Heart left ventricle (tissue), 13 donors: ENCODE results near the gene SCYL2.

Experiments used
- POLR2A ChIP-seq, 2 donors: fragments of 450-650 bp; IDR thresholded peaks; one replicate each; pipeline ENCODE4 v1.6.1; 2017; ENCODE audit warnings: antibody characterized with exemption in 2 of 2, mild to moderate bottlenecking in 2 of 2, moderate library complexity in 2 of 2
- TF ChIP-seq, protein P1 (sequence below), 12 donors: fragments of 200-600 bp; sonication (generic) in 4 of 12; IDR thresholded peaks; one replicate each; pipeline versions ENCODE4 v1.5.0 to v1.8.0; 2018 to 2022; ENCODE audit warnings: antibody characterized with exemption in 12 of 12, mild to moderate bottlenecking in 5 of 12
- donor health status: ischemic (EF 13 %, LVEDD 7.1; RV severe dilation, severe dysfunction).
- donor health status: DM: no; HTN: yes; CAD: no.
- donor health status: DM: no; HTN: no; CAD: no.
- donor health status: ischemic (EF 25% LVEDD 6.9; RV normal size, moderate dysfunction).
- donor health status: ischemic (EF 25% LVEDD 5.7; RV mildly dilated, moderate dysfunction).
- donor health status: ischemic (EF 35%, LVEDD 5.7; RV mildly dilated, moderate dysfunction).
- donor health status: nonischemic (EF 11% LVEDD 7.7; RV severe dilation, severe dysfunction).
- donor health status: DM: yes; HTN: yes; CAD: no.
- donor health status: PGD.
- donor health status: ischemic (EF 29% LVEDD 5.4; RV normal size, mild dysfunction).
- donor health status: nonischemic (EF 23%, LVEDD 6.1; RV moderate dilation, normal function).

DNA sequence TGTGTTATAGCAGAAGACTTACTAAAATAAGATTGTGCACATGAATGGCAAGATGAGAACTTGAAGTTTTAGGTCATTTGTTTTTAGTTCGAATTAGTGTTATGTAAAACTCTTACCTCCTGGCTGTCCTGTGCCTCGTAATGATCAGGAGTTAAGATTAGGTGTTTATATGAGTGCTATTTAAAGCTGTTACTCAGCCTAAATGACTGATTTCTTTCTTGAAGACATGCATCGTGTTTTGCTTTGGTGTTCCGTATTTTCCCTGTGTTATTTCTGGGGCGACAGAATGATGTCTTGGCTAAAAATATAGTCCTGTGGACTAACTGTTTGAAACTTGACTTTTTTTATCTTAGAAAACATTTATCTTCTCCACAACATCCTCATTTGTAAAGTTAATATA, 22.1 kb downstream of the SCYL2 start:
- TF ChIP-seq POLR2A (IDR thresholded peaks at IDR 0.05): no peak
- TF ChIP-seq, protein P1, sequence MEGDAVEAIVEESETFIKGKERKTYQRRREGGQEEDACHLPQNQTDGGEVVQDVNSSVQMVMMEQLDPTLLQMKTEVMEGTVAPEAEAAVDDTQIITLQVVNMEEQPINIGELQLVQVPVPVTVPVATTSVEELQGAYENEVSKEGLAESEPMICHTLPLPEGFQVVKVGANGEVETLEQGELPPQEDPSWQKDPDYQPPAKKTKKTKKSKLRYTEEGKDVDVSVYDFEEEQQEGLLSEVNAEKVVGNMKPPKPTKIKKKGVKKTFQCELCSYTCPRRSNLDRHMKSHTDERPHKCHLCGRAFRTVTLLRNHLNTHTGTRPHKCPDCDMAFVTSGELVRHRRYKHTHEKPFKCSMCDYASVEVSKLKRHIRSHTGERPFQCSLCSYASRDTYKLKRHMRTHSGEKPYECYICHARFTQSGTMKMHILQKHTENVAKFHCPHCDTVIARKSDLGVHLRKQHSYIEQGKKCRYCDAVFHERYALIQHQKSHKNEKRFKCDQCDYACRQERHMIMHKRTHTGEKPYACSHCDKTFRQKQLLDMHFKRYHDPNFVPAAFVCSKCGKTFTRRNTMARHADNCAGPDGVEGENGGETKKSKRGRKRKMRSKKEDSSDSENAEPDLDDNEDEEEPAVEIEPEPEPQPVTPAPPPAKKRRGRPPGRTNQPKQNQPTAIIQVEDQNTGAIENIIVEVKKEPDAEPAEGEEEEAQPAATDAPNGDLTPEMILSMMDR (IDR thresholded peaks at IDR 0.05): no peak
